Measurements from ENCODE around the gene KRTAP10-2. TPM values are rescaled to one million over a fixed set of nuclear protein-coding genes. Genes with fewer than 3 reads are reported as not detected.
"Not testable (repeated sequence)": the region's sequence is repeated elsewhere in the genome, so short reads cannot be mapped to it uniquely, and the experiment has no call there.

Gene KRTAP10-2
- total and polyA plus RNA-seq, 7 donors, result not detected

DNA sequence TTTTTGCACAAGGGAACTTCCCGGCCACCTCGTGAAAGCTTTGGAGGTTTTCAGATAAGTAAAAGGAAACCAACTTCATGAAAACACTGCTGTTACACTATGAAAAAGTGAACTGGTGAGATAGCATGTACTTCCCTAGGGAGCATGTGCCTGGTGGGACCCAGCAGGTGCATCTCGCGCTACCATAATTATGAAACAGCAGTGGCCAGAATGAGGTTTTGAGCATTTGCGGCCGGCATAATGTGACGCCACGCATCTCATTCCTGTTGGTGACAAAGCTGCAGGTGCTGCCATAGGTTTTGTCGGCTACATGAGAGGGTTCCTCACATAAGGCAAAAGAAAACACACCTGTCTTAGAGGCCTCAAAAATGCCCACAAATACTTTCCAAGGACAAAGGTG is 5.6 kb upstream of the KRTAP10-2 start:
- Histone ChIP-seq H3K4me1 (no peaks in the 10 kb centered on the region), H3K27me3 (ENCODE audit: insufficient read depth in 3 of 3, low read length in 2 of 3) (peaks cover 0 to 62% (median 11%) of the 10 kb centered on the region in 3 donors), H3K36me3 (ENCODE audit: insufficient read depth in 1 of 2, low read depth in 1 of 2) (no peaks in the 10 kb centered on the region), H3K27ac (no peak overlapping the region), H3K4me3 (no peak overlapping the region), H3K9me3 (no peaks in the 10 kb centered on the region)
- TF ChIP-seq, protein P1, sequence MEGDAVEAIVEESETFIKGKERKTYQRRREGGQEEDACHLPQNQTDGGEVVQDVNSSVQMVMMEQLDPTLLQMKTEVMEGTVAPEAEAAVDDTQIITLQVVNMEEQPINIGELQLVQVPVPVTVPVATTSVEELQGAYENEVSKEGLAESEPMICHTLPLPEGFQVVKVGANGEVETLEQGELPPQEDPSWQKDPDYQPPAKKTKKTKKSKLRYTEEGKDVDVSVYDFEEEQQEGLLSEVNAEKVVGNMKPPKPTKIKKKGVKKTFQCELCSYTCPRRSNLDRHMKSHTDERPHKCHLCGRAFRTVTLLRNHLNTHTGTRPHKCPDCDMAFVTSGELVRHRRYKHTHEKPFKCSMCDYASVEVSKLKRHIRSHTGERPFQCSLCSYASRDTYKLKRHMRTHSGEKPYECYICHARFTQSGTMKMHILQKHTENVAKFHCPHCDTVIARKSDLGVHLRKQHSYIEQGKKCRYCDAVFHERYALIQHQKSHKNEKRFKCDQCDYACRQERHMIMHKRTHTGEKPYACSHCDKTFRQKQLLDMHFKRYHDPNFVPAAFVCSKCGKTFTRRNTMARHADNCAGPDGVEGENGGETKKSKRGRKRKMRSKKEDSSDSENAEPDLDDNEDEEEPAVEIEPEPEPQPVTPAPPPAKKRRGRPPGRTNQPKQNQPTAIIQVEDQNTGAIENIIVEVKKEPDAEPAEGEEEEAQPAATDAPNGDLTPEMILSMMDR (IDR thresholded peaks at IDR 0.05), result no peak
- no peak for DNase-seq
- intact Hi-C loops (cut with DNase I), result no loop called here
- no peak for ATAC-seq
- 63 to 68% (median 67%) methylated on average over 9 of the region's 9 CpGs for WGBS, 3 donors

DNA sequence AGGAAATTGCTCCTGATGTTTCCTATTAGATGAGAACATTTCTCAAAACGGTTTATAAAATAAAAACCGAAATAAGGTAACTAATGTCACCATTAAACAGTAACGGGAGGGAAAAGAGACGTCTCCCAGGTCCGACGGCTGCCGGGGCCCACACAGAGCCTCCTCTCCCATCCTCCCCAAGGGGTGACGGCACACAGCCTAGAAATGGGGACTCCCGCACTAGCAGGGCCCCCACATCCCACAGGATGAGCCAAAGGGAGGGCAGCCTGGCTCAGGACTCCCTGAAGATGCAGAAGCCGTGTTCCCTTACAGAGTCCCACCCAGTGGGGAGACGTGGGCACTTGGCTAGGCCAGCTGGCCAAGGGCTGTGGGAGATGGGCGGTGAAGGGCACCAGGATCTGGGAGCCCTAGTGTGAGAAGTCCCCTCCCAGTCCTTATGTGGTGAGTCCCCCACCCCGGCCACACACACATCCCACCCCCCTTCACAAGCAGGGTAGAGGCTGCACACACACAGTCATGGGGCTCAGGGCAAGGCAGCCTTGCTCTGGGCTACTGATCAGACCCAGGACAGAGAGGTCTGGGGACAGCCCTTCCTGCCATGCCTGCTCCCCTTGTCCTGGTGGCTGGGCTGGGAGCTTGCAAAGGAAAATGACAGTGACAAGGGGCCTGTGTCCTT is 4.0 kb upstream of the KRTAP10-2 start:
- H3K4me1 ChIP-seq, result no peaks in the 10 kb centered on the region
- TF ChIP-seq, protein P1 (IDR thresholded peaks at IDR 0.05), result no peak
- 69 to 74% (median 72%) methylated on average over 13 of the region's 13 CpGs for WGBS, 3 donors
- no peak overlapping the region for H3K27ac ChIP-seq
- H3K36me3 ChIP-seq (ENCODE audit: insufficient read depth in 1 of 2, low read depth in 1 of 2), result no peaks in the 10 kb centered on the region
- no peak overlapping the region for H3K4me3 ChIP-seq
- H3K27me3 ChIP-seq (ENCODE audit: insufficient read depth in 3 of 3, low read length in 2 of 3), result peaks cover 0 to 78% (median 13%) of the 10 kb centered on the region in 3 donors
- no peaks in the 10 kb centered on the region for H3K9me3 ChIP-seq
- no peak for DNase-seq
- intact Hi-C loops (cut with DNase I), result no loop called here
- ATAC-seq, result no peak

DNA sequence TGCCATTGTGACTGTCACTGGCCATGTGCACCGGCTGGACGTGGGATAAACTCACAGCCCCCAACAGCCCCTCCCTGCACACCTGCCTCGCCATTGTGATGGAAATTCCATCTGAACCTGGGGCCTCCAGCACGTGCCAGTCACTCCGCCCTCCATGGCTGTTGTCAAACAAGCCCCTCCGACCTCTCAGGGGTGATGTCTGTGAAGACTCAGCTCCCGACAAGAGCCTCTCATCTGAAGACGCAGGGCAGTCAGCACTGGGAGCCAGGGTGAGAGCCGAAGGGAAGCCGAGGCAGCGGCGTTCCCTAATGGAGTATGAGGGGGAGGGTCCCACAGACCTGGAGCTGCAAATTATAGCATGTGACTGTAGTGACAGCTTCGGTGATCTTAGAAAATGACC is 1.4 kb upstream of the KRTAP10-2 start:
- H3K4me3 ChIP-seq, result no peak overlapping the region
- intact Hi-C loops (cut with DNase I), result no loop called here
- no peak for ATAC-seq
- no peaks in the 10 kb centered on the region for H3K36me3 ChIP-seq (ENCODE audit: insufficient read depth in 1 of 2, low read depth in 1 of 2)
- H3K9me3 ChIP-seq, result no peaks in the 10 kb centered on the region
- 64 to 76% (median 65%) methylated on average over 13 of the region's 13 CpGs for WGBS, 3 donors
- TF ChIP-seq, protein P1 (IDR thresholded peaks at IDR 0.05), result no peak
- peaks cover 0 to 87% (median 16%) of the 10 kb centered on the region in 3 donors for H3K27me3 ChIP-seq (ENCODE audit: insufficient read depth in 3 of 3, low read length in 2 of 3)
- no peak overlapping the region for H3K27ac ChIP-seq
- DNase-seq, result no peak
- no peaks in the 10 kb centered on the region for H3K4me1 ChIP-seq

DNA sequence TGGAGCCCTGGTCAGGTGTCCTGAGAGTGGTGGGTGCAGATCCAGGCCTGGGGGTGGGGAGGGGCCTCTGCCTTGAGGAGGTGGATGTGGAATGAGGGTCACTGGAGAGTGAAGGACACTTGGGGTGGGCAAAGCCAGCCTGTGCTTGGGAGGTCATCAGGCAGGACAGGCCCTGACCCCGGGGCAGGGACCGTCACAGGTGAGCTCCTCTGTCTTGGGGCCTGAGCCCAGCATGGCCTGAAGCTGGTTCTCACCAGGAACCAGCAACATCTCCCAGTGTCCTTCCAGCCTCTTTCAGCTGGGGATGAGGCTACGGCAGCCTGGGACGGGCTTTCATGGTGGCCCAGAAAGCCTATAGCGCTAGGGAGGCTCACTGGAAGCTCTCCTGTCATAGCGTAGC is 831 bp upstream of the KRTAP10-2 start:
- Histone ChIP-seq H3K36me3 (ENCODE audit: insufficient read depth in 1 of 2, low read depth in 1 of 2) (no peaks in the 10 kb centered on the region), H3K27ac (no peak overlapping the region), H3K9me3 (no peaks in the 10 kb centered on the region), H3K4me3 (no peak overlapping the region), H3K27me3 (ENCODE audit: insufficient read depth in 3 of 3, low read length in 2 of 3) (peaks cover 0 to 84% (median 12%) of the 10 kb centered on the region in 3 donors), H3K4me1 (no peaks in the 10 kb centered on the region)
- intact Hi-C loops (cut with DNase I), result no loop called here
- TF ChIP-seq, protein P1 (IDR thresholded peaks at IDR 0.05), result no peak
- no peak for ATAC-seq
- no peak for DNase-seq
- 74 to 93% (median 91%) methylated on average over 6 of the region's 6 CpGs for WGBS, 3 donors

DNA sequence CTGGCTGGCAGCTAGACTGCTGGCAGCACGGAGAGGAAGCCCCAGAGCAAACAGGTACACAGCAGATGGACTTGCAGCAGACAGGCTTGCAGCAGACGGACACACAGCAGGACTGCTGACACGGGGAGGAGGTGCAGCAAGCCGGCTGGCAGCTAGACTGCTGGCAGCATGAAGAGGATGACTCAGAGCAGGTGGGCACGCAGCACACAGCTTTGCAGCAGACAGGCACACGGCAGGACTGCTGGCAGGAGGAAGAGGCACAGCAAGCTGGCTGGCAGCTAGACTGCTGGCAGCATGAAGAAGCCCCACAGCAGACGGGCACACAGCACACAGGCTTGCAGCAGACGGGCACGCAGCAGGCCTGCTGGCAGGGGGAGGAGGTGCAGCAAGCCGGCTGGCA is 498 bp downstream of the KRTAP10-2 start:
- Histone ChIP-seq H3K27me3 (ENCODE audit: insufficient read depth in 3 of 3, low read length in 2 of 3) (peaks cover 0 to 71% (median 12%) of the 10 kb centered on the region in 3 donors), H3K4me1 (no peaks in the 10 kb centered on the region), H3K36me3 (ENCODE audit: insufficient read depth in 1 of 2, low read depth in 1 of 2) (no peaks in the 10 kb centered on the region), H3K27ac (no peak overlapping the region), H3K4me3 (no peak overlapping the region), H3K9me3 (peaks cover 4% of the 10 kb centered on the region)
- ATAC-seq (no peak), DNase-seq (no peak)
- WGBS, 3 donors, result 20 to 30% (median 21%) methylated on average over 10 of the region's 10 CpGs
- intact Hi-C loops (cut with DNase I), result no loop called here
- TF ChIP-seq, protein P1 (IDR thresholded peaks at IDR 0.05), result no peak

DNA sequence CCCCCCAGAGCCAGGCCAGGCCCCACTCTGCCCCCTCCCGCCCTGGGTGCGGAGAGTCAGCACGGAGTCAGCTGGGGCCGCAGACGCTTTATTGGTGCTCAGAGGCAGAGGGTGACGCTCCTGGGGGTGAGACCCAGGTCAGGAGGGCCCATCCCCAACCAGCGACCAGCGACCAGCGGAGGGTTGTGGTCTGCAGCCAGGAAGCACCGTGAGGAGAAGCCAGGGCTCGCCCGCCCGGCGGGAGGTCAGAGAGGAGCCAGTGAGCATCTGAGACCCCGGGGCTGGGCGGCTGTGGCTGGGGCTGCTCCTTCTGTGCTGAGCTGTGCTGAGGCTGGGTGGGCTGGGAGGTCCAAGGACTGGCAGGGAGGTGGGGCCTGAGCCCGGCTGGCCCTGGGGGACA is 1.0 kb downstream of the KRTAP10-2 start:
- H3K27ac ChIP-seq; intact Hi-C loops (cut with DNase I); H3K4me1 ChIP-seq; DNase-seq; H3K4me3 ChIP-seq; ATAC-seq; H3K9me3 ChIP-seq; H3K36me3 ChIP-seq (ENCODE audit: insufficient read depth in 1 of 2, low read depth in 1 of 2): not testable (repeated sequence)
- H3K27me3 ChIP-seq (ENCODE audit: insufficient read depth in 3 of 3, low read length in 2 of 3), result peaks cover 0 to 67% (median 12%) of the 10 kb centered on the region in 3 donors
- 18 to 33% (median 25%) methylated on average over 12 to 17 of the region's 17 CpGs for WGBS, 3 donors
